ENCODE data around the gene COL5A2.

The COL5A2 gene

DNA sequence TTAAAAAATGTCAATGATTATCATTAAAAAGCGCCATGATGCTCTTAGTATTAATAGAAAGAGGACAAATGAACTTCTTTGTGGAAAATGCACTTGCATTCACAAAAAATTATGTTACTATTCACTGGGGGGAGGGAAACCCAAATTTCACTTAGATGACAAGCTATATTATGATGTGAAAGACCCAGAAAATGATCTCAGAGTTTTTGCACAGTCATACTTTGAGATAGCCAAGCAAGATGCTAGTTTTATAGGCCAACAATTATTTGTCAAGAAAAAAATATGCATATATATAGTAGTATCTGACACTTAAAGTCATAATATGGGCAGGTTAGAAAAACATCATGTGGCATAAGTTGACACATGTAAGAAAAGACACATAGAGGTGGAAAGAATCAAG lies 31.6 kb downstream of the COL5A2 start:
- DNase-seq (ENCODE audit: low read depth in 3 of 3), result no peak

DNA sequence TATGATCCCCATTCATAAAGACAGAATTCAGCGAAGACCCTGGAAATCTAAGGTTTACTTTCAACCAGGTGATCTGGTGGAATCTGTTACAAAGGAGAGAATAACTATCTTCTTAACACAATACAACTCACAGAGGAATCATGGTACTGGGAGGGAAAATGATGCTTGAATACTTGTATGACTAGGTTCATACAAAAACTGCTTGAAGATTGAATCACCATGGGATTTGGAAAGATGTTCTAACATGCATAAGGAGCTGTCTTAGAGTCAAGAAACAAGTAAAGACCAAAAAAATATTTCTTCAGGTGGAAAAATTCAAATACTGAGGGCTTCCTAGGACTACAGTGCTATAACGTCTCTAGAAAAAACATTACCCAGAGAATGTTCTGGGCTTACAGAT lies 32.2 kb downstream of the COL5A2 start:
- DNase-seq (ENCODE audit: low read depth in 3 of 3), result no peak

DNA sequence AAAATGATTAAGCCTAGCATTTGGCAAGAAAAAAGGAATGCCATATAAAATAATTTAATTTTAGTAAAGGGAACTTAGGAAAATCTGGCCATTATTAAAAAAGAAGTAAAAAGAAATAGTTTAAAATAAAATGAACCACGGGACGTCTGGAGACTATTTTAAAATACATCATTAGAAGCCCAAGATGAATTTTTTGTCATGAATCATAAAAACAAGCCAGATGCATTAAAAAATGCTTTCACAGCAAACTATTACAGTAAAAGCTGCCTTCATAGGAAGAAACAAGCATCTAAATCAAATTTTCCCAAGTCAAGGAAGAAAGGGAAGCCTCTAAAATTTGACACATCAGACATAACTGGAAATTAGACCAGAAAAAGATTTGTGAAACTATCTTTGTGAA lies 33.0 kb downstream of the COL5A2 start:
- no peak for DNase-seq (ENCODE audit: low read depth in 3 of 3)

DNA sequence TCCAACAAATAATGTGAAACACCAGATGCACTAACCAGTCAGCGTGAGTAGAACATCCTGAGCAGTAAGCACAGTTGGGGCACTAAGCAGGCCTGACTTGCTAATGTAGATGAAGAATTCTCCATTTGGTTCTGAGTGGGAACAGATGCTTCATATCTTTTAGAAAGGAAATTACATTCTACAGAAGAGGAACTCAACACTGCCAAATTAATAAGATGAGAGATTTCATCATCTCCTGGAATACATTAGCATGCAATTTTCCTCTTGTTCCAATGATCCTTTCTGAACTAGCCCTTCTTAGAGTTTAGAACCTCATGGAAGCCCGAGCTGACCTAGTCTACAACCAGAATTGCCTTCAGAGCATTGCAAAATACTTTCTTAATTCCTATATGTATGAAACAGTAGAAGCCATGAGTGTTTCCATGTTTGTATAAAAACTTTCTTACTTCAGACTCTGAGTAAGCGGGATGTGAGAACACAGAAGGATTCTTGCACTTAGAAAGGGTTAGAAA lies 34.8 kb downstream of the COL5A2 start:
- DNase-seq (ENCODE audit: low read depth in 3 of 3), result no peak

DNA sequence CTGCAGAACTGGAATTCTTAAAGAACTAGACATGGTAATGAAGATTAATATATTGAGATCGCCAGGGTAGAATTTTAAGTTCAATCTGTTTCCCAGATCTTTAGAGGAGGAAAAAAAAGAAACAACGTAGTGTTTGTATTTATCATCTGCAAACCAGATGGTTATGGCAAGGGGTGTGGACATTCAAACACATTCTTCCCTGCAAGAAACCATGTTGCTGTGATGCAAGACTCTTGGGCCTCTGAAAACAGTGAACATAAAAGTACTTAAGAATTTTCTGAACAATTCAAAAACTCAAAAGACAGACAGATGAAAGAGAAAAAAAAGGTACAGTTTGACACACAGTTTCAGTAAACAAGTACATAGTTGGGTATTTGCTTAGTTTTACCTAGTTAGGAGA lies 35.6 kb downstream of the COL5A2 start:
- DNase-seq (ENCODE audit: low read depth in 3 of 3), result no peak

DNA sequence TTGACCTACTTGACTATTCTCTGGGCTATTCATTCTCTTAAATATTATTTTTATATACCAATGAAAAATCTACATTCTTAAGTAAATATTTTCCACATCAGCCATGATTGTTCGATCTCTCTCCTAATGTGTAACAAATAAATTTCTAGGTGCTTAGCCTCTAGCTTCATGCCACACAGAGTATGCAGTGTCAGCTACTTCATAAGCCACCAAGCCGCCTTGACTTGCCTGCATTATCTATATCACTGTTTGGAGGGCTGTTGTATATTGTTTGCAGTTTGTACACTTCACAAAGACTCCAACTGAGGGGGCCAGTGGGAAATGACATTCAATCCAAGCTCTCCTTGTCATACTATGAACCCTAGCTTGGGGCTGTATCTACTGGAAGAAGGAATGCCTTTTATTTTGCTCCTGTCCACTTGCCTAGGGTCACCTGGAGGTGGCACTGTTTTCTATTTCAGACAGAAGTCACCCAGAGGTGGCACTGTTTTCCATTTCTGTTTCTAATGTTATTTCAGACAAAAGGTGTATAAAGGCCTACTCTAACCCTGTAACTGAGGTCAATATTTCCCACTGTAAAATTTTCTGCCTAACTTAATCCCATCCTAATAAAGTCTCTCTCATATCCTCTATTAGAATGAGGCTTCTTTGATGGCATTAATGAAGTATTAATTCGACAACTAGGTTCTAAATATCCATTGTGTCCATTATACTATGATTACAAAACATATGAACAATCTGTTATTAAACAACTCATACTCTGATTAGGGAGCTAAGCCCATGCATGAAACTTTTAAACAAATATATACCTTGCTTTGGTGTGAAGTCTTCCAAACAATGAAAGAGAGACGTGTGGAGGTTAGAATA lies 36.4 kb downstream of the COL5A2 start:
- peak; percentile 21 to 28 (median 27) for DNase-seq (ENCODE audit: low read depth in 3 of 3)

DNA sequence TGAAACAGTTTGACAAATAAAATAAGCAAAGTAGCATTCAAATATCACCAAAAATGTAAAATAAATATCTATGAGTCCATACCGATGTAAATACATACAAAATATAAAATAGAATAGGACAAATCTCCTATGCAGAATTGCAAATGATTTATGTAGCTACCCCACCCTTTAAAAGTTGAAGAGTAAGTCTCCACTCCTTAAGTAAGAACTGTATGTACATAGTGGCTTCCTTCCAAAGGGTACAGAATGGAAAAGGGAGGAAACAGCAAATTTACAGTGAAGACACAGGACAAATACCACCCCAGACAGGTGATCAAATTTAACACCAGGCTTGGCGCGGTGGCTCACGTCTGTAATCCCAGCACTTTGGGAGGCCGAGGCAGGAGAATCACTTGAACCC lies 40.8 kb downstream of the COL5A2 start:
- DNase-seq (ENCODE audit: low read depth in 3 of 3), result no peak

DNA sequence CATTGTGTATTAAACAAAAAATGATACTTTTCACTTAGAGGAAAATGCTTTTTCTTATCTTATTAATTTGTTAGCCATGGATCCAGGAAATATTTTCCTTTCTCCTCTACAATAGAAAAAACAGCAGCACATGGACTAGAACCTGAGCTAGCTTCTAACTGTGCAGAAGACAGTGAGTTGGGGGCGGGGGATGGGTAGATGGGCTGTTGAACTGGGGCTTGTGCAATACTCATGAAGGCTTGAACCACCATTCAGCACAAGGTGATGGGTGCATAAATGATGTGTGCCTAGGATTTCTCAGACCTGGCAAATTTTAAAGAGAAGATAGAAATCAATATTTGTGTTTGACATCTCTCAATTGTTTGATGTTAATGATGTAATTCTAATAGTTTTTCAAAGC lies 42.0 kb downstream of the COL5A2 start:
- DNase-seq (ENCODE audit: low read depth in 3 of 3), result no peak

DNA sequence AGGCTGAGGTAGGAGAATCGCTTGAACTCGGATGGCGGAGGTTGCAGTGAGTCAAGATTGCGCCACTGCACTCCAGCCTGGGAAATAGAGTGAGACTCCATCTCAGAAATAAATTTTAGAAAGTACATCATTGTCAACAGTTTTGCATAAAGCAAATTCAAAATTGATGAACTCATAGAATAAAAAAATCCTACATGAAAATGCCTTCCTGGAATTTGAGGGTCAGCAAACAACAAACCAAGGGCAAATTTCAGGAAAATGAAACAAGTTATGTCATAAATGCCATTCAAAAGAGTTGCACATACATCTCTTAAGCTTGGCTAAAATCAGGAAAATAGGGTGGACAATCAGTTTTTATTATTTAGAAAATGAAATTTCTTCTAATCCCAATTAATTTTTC lies 45.1 kb downstream of the COL5A2 start:
- no peak for DNase-seq (ENCODE audit: low read depth in 3 of 3)

DNA sequence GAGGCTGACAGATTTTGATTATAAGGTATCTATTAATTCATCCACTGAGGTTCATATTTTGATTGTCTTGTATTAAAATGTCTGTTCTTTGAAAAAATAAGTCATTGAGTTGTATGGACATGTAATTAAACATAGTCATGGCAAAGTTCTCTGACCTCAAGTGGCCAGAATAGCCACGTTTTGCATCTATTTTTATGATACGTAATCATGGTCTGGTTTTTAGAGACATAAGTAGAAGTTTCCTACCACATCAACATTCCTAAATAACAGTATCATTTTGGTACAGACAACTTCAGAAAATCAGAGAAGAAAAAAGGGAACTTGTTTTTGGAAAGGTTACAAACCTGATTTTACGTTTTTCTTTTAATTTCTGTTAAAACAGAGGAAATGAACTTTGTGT lies 47.6 kb downstream of the COL5A2 start:
- no peak for DNase-seq (ENCODE audit: low read depth in 3 of 3)

DNA sequence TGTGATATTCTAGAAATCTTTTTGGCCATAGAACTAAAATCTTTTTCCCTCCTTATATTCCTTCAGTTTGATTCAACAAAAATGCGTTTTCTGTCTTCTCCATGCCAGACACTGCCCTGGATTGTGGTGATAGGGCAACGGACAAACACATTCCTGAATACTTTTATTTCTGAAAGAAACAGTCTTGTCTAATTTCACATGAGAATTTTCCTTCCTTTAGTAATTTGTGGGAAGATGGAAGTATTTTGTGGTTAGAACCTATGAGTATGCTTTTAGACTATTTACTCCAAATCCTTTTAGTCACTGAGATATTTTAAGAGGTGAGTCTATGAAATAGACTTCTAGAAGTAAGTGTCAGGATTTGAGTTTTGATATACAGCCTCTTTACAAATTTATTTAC lies 49.6 kb downstream of the COL5A2 start:
- DNase-seq (ENCODE audit: low read depth in 3 of 3), result no peak

DNA sequence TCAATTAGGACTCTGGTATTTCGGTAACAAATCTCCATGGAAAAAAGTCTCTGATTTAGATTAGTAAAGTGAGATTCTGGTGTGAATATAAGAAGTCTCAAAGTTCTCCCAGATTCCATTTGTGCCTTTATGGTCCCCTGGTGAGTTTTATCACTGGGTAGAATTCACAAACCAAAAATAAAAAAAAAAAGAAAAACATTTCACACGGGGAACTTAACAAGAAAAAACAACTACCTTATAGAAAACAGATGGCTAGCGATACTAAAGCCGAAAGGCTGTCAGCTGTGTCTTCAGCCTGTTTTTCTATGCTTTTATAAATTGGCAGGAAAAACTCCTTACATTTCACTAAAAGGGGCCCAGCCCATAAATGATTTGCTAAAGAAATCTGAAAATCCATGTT lies 50.6 kb downstream of the COL5A2 start:
- DNase-seq (ENCODE audit: low read depth in 3 of 3), result no peak

DNA sequence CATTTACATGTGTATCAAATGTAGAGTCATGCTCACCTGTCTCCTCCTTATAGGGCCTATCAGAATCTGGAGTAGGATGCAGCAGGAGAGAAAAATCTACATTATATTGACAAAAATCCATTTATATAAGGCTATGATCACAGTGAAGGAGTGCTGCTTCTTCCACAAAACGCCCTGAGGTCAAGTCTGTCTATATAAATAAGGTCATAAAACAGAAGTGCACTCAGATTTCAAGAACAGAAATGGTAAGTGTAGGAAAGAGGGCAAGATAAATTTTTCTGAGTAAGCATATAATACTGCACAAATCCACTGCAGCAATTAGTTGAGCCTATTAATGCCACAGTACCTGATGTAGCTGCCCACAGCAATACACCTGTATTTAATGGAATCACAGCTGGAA lies 51.8 kb downstream of the COL5A2 start:
- DNase-seq (ENCODE audit: low read depth in 3 of 3), result no peak

DNA sequence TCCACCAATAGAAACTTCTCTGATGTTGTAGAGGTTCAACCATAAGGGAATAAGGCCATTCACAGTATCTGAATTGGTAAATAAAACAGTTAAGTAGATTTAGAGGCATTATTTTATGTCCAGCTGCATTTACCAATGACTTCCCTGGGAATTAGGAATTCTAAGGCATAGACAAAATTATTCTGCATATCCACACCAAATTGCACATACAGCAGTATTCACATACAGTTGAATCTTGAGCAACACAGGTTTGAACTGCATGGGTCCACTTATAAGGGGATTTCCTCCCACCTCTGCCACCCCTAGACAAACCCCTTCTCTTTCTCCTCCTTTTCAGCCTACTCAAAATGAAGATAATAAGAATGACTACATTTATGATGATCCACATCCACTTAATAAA lies 54.4 kb downstream of the COL5A2 start:
- no peak for DNase-seq (ENCODE audit: low read depth in 3 of 3)

DNA sequence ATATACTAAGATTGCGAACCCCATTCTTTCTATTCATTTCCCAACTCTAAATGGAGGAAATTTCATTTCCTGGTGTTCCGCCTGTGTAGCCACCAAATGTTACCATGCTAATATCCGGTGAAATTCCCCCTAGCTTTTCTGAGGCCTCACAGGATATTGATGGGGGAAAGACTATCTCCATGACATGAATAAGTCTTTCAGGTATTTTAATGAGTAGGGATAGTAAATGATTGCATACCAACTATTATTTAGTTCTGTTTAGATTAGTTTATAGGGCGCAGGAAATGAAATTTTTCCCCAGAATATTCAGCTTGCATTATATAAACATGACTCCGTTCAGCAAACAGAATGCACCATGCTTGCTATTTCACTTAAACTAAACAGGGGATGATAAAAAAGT lies 55.4 kb downstream of the COL5A2 start:
- no peak for DNase-seq (ENCODE audit: low read depth in 3 of 3)

DNA sequence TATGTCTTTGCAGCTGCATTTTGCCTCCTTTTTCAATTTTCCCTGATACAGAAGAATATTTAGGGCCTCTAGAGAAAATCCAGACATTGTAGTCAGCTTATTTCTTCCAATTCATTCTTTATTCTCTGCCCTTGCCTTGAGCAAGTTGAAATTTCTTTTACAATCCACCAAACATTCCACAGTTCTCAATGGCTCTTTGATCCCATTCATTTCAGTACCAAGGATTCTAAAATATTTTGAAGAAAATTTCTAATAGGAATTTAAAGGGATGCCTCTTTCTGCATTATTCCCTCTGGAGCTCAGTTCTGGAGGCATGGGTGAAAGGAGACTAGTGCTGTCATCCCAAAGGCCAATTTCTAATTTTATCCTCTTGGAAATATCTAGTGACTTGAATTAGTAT lies 61.2 kb downstream of the COL5A2 start:
- DNase-seq (ENCODE audit: low read depth in 3 of 3), result no peak

DNA sequence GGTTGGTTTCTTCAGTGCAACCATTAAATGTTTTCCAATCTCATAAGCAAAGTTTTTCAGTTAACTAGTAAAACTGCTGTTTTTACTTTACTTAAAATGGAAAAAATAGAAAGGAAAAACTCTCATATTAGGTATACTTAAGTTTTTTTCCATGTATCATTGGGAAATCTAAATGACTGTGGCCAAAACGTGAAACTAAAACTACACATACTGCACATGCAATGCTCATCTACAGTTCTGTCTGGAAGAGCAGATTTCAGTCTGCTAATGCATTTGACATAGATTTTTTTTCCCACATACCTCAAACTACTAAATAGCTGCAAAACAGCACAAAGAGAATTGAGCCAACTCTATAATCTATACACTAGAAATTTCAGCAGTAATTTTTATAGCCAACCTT lies 62.6 kb downstream of the COL5A2 start:
- DNase-seq (ENCODE audit: low read depth in 3 of 3), result no peak

DNA sequence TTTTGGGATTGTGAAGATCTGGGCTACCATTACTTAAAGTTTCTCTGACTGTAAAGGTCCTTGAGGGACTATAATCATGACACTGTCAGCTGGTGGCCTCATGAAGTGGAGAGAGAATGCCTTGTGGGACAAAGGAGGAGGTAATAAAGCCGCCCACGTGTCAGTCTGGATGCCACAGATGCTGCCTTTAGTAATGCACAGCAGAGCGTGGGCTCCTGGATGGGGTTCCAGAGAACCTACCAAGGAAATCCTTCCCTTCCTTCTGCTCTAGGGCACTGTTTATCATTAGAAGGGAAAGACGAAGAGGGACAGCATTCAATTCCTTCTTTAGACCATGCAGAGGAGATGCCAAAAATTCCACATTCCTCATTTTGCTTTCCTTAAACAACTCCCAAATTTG lies 63.5 kb downstream of the COL5A2 start:
- no peak for DNase-seq (ENCODE audit: low read depth in 3 of 3)

DNA sequence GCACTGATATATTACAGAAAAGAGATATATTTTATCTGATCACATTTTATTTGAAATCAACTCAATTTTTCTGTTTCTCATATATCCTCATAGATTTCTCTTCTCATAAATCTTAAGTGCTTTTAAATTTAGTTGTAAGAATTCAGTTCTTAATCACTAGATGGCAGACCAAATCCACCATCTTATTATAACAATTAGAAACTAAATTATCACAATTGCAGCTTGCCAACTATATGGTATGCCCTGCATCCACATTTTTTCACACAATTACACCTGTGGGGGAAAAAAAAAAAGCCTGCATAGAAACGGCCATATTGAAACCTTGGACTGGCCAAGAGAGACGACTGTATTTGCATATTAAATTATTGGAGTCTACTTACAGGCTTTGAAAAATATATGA lies 64.4 kb downstream of the COL5A2 start:
- DNase-seq (ENCODE audit: low read depth in 3 of 3), result no peak

DNA sequence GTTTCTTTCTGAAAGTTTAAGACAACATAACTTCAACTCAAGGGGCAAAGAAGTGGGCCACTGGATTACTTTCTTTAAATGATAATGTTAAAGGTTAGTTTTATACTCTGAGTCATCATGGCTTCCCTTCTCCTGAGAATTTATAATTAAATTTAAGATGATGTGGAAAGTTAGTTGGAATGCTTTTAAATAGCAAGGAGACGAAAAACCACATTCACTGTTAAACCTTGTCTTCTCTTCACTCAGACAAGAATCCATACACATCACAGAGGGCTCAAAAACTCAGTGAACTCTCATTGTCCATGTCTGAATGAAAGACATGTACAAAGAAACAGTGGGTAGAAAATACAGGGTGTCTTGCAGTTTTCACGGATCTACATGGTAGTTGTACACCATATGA lies 65.6 kb downstream of the COL5A2 start:
- DNase-seq (ENCODE audit: low read depth in 3 of 3), result no peak

DNA sequence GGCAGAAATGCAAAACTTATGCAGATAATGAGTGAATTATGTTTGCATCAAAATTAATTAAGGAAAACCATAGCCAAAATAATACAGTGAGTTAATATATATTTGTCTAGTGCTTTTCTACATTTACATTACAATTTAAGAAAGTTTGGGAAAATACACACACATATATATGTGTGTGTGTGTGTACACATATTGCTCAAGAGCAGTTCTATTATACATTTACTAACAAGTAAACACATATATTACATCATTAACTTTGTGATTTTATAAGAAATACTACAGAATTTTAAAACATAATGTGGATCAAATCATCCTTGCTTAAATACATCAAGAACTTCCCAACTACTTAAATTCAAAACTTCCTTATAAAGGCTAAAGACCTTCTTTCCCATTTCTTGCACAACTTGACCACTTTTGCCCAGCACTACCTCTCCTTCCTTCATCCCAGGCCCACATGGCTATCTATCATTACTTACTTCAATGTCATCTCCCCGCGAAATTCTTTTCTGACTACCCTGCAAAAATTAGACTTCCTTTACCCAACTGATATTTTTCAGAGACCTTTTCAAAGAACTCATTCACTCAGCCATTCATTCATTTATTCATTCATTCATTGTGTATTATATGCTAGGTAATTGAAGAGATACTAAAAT lies 68.4 kb downstream of the COL5A2 start:
- DNase-seq (ENCODE audit: low read depth in 3 of 3), result no peak

DNA sequence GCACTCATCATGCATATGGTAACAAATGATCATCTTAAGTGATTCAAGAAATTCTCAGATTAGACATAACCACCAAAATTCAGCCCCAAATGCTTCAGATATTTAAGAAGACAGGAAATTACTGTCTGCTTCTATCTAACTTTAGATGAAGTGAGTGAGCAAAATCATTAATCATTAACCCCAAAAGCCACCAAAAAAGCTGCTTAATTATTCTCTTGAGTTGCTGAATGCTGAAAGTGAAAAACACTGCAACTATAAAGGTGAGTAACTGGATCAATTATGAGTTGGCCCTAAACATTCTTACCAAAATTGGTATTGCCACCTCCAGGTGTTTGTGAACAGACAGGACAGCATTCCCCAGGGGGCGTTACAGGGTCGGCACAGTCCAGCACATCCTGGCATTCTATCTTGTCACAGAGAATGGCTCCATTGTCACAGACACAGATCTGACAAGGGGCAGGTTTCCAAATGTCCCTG lies 69.6 kb downstream of the COL5A2 start:
- no peak for DNase-seq (ENCODE audit: low read depth in 3 of 3)

DNA sequence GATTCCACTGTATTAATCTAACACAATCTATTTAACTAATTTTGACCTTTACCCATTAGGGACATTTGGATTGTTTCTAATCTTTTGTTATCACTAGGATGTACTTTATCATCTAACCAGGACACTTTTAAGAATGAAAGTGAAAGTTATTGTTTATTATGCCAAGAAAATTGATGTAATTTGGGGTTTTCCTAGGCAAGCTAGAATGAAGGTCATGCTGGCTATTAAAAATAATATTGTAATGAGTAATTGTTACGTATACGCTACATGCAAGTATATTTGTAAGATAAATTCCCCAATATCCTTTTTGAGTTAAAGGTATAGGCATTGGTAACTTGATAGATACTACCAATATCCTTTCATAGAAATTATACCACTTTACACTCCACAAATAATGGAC lies 74.6 kb downstream of the COL5A2 start:
- DNase-seq (ENCODE audit: low read depth in 3 of 3), result no peak

Data from stimulated activated CD4-positive, alpha-beta T cell treated with anti-CD3 and anti-CD28 coated beads, TNF-alpha, amount 100 ng/mL, for 24 hours (primary cell).